HG02973 (cell line): ENCODE data around the gene PAX2.

Source experiments
- ATAC-seq: cut with Tn5 transposase; IDR thresholded peaks from one replicate; pipeline ENCODE4 v1.9.1; 2021; ENCODE audit warnings: moderate library complexity; ENCODE audit not compliant: unreplicated experiment

Gene PAX2

GRCh38 chr10:100873827-100874326 is 128.5 kb downstream of the PAX2 start:
- ATAC-seq = no peak

DNA sequence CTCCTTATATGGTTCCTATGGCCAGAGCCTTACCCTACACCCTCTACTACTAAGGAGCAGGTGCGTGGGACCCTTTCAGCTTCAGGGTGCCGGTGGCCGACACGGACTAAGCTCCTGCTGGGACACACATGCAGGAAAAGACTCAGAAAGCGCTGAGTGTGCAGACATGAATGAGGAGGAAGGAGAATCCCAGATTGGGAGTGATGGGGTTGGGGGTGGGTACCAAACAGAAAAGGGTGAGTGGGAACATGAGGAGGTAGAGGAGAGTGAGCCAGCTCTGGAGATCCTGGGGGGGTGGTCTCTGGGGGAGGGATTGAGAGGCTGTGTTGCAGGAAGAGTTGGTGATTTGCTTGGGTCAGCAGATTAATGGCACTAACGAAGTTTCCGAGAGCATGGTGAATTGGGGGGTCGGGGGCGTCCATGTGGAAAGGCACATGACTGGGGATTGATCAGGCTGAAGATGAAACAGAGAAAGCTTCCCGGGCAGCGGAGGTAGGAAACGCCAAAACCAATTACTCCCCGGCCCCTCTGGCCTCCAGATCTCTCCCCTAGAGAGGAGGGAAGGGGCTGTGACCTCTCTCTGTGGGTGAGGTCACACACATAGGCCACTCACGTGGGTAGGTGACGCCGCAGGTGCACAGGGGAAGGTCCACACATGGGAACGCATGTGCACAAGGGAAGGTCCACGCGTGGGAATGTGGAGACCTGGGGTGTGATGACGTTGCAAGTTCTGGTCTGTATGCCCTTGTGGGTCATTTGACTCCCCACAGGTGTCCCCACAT is 129.5 kb downstream of the PAX2 start:
- no peak for ATAC-seq

- no peak for ATAC-seq
Measured at GRCh38 chr10:100875484-100876166, 130.2 kb downstream of the PAX2 start.

DNA sequence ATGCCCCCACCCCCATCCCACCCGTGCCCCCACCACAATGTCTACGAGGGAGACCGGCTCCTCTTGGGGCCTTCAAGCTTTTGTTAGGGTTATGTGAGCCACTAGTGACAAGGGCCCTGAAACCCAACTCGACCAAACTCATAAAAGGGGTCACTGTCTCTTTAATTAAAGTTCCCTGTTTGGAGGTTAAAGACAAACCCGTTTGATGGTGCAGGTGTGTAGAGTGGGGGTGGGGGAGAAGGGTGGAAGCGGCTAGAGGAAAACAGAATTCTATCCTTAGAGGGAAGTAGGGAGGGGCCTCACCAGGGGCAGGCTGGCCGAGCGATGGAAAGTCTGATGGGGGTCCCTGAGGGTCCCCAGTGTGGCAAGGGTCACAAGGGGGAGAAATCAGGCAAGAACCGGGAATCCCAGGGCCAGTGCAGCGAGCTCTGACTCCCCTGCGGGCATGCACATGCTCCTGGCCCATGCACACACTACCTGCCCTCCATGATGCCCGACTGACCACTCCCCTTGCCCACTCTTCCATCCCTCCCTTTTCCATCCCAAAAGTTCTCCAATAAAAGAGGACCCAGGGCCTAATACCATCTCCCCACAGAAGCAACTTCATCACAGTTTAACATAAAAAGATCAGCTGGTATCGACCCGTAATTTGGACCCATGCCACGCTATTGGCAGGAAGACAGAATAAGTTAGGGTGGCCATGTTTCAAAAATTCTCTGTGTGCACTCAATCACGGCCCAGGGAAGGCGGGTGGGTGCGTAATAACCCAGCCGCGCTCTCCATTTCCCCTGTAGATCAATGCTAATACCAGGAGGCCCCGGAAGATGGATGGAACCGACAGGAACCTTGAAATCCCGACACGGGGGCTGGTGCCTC is 131.4 kb downstream of the PAX2 start:
- ATAC-seq = no peak

DNA sequence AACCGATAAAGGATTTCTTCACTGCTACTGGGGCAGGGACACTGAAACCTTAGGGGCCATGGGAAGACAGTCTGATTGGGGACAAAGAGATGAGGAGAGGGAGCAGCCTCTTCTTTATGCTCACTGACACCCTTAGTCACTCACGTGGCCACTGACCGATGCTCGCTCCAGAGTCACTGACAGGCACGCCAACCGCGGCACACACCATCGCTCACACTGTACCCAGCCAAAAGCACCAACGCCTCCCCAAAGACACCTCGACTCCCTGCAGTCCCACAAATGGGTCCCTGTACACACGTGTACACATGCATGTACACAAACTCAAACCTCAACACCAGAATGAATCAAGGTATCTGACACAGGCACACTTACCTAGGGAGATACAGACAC is 132.1 kb downstream of the PAX2 start:
- no peak for ATAC-seq

- no peak for ATAC-seq
Measured at GRCh38 chr10:100878291-100878910, 133.0 kb downstream of the PAX2 start.
